Spleen (tissue), 7 donors: ENCODE results near the gene ZNF804A.

ENCODE experiments used
- POLR2A ChIP-seq, 3 donors: fragments of 450-650 bp; IDR thresholded peaks; one replicate each; pipeline ENCODE4 v1.5.1; 2017; ENCODE audit warnings: antibody characterized with exemption in 3 of 3, mild to moderate bottlenecking in 1 of 3
- POLR2AphosphoS5 ChIP-seq, 3 donors: sonication (generic); formaldehyde crosslinking; IDR thresholded peaks; one replicate each; pipeline ENCODE4 v1.5.1; 2017; ENCODE audit warnings: antibody characterized with exemption in 3 of 3
- TF ChIP-seq, protein P1 (sequence below), 11 experiments: fragments of 200-600 bp in 7 of 11; fragments of 450-650 bp in 4 of 11; sonication (generic) in 4 of 11; IDR thresholded peaks in 8 of 11; conservative IDR thresholded peaks in 3 of 11; 1 replicate in 7 of 11; 2 replicates in 4 of 11; pipeline versions ENCODE4 v1.4.0 to v1.8.0; 2016 to 2021; ENCODE audit warnings: antibody characterized with exemption in 11 of 11, inconsistent platforms in 4 of 11, mild to moderate bottlenecking in 1 of 11
- donor health status: DM: no; HTN: no; CAD: no; lungs with moderate emphysema.
- donor health status: DM: no; HTN: no; CAD: no.
- donor health status: DM: no; HTN: no; CAD: no.

DNA sequence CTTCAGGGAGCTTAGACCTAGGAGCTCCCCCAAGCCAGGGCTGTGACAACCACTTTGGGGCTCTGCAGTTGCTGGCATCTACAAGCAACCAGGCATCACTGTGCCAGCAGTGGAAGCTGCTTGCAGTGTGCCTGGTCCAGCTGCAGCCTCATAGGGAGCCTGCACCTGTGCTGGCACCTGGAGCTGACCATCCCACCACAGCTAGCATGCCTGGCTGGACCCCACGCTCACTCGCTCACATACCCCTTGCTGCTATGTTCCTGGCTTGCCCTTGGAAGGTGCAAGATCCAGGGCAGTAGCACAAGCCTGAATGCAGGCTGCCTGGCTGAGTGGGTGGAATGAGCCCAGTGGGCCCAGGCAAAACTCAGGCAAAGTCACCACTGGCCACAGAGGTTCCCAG is 82.5 kb downstream of the ZNF804A start:
- TF ChIP-seq, protein P1, sequence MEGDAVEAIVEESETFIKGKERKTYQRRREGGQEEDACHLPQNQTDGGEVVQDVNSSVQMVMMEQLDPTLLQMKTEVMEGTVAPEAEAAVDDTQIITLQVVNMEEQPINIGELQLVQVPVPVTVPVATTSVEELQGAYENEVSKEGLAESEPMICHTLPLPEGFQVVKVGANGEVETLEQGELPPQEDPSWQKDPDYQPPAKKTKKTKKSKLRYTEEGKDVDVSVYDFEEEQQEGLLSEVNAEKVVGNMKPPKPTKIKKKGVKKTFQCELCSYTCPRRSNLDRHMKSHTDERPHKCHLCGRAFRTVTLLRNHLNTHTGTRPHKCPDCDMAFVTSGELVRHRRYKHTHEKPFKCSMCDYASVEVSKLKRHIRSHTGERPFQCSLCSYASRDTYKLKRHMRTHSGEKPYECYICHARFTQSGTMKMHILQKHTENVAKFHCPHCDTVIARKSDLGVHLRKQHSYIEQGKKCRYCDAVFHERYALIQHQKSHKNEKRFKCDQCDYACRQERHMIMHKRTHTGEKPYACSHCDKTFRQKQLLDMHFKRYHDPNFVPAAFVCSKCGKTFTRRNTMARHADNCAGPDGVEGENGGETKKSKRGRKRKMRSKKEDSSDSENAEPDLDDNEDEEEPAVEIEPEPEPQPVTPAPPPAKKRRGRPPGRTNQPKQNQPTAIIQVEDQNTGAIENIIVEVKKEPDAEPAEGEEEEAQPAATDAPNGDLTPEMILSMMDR (IDR thresholded peaks at IDR 0.05 in 8 of 11, conservative IDR thresholded peaks at IDR 0.05 in 3 of 11): no peak
- no peak for TF ChIP-seq POLR2A (IDR thresholded peaks at IDR 0.05)
- TF ChIP-seq POLR2AphosphoS5 (IDR thresholded peaks at IDR 0.05): no peak
